ENCODE measurements around the gene PDGFA.
A peak's percentile ranks its signal among the peaks of the same experiment; 100 is the strongest.

Gene PDGFA

GRCh38 chr7:459584-460373 is 59.9 kb downstream of the PDGFA start:
- no peak for DNase-seq (ENCODE audit: low spot score)

- DNase-seq (ENCODE audit: low spot score), result no peak
Observed at GRCh38 chr7:458511-459245, 61.0 kb downstream of the PDGFA start.

GRCh38 chr7:457814-458510 is 61.7 kb downstream of the PDGFA start:
- DNase-seq (ENCODE audit: low spot score), result no peak

GRCh38 chr7:455110-455928 is 64.3 kb downstream of the PDGFA start:
- peak; percentile 72 for DNase-seq (ENCODE audit: low spot score)

- DNase-seq (ENCODE audit: low spot score), result no peak
Observed at GRCh38 chr7:454356-455109, 65.1 kb downstream of the PDGFA start.

- no peak for DNase-seq (ENCODE audit: low spot score)
Observed at GRCh38 chr7:453597-454306, 65.9 kb downstream of the PDGFA start.

GRCh38 chr7:452791-453455 is 66.7 kb downstream of the PDGFA start:
- no peak for DNase-seq (ENCODE audit: low spot score)

GRCh38 chr7:452226-452751 is 67.4 kb downstream of the PDGFA start:
- no peak for DNase-seq (ENCODE audit: low spot score)

- DNase-seq (ENCODE audit: low spot score), result no peak
Observed at GRCh38 chr7:451255-452225, 68.1 kb downstream of the PDGFA start.

GRCh38 chr7:450741-451140 is 68.9 kb downstream of the PDGFA start:
- DNase-seq (ENCODE audit: low spot score), result no peak

- DNase-seq (ENCODE audit: low spot score), result no peak
Observed at GRCh38 chr7:450036-450435, 69.6 kb downstream of the PDGFA start.

GRCh38 chr7:449324-450019 is 70.2 kb downstream of the PDGFA start:
- DNase-seq (ENCODE audit: low spot score), result no peak

GRCh38 chr7:447523-447922 is 72.1 kb downstream of the PDGFA start:
- no peak for DNase-seq (ENCODE audit: low spot score)
